ENCODE data around the gene AKT3.

AKT3 gene

DNA sequence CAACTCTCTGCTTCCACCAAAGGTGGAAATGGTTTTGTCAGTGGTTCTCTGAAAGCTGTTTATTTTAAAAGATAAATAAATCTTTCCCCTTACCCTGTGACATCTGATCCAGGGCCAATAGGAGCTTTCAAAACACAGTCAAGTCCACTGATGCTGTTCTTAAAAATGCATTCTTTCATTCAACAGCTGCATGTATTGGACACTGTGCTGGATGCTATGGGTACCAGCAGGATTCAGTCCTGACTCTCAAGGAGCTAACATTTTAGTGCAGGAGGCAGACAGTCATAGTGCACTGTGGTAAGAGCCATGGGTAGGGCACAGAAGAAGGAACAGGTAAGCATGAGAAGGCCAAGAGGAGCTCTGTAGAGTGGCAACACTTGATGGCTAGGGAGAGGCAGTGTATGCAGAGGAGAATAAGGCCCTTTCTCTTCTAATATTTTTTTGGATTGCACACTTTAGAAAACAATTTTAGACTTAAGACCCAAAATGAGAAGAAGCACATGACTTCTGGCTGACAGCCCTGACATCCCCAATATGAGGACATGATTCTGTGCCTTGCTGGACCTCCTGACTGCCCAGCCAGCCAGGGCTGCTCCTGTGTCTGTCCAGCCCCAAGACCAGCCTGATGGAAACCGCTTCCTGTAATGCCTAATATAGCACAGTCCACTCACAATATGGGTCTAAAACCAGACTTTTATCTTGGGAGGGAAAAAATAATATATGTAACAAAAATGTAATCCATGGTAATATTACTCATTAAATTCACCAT is 386.9 kb downstream of the AKT3 start:
- no peak for DNase-seq (ENCODE audit: low read depth, low spot score)

DNA sequence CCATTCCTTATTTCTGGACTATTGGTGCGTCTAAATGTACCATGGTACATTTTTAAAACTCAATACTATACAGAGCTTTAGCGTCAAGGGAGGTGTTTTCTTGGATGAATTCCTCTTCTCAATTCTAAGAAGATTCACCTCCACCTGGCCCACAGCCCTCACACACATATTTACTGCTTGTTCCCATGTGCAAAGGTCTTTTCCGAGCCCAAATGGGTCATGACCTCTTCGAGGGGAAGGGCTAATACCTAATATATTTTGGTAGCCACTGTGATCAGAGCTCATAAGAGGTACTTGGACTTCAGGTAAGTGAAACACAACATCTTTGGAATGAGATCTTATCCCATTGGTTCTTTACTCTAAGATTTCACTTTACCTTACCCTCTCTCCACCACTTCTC is 388.3 kb downstream of the AKT3 start:
- DNase-seq (ENCODE audit: low read depth, low spot score): no peak

DNA sequence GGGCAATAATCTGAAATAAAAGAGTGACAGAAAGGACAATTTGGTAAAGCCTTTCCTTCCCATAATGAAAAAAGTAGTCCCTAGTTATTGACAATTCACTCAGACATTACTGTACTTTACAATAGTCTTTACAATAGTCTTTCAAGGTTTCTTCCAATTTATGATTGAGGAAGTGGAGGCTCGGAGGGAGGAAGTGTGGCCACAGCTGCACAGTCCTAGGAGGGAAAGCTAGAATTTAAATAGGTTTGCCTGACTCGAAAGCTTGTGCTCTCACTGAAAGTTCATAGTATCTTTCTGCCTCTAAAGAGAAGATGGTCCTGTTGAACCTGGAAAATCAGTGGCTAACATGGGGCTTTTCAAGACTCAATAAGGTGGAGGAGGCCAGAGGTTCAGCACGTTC is 391.0 kb downstream of the AKT3 start:
- no peak for DNase-seq (ENCODE audit: low read depth, low spot score)

DNA sequence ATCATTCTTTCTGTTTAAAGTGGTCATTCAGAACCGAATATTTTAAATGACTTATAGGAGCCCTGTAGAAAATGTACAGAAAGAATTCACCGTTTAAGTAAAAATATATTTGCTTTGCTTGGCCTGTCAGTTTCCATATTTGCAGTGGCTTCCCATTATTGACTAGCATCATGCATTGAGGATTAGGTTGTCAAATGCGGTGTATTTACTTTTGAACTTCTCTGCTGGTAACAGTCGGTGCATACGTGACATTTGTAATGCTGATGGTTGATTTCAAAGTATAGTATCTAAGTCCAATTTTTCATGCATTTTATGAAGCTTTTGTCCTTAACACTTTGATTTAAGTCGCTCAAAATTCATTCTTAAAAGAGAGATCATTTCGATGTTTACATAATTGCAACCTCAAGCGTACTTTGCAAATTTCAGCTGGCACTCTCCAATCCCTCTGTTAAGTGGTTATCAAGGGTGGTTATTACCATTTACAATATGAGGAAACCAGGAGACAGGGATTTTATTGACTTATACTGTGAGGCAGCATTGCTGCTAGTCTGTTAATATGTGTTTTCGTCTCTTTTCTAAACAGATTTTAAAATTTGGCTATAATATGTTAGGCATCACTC is 392.6 kb downstream of the AKT3 start:
- DNase-seq (ENCODE audit: low read depth, low spot score): no peak

DNA sequence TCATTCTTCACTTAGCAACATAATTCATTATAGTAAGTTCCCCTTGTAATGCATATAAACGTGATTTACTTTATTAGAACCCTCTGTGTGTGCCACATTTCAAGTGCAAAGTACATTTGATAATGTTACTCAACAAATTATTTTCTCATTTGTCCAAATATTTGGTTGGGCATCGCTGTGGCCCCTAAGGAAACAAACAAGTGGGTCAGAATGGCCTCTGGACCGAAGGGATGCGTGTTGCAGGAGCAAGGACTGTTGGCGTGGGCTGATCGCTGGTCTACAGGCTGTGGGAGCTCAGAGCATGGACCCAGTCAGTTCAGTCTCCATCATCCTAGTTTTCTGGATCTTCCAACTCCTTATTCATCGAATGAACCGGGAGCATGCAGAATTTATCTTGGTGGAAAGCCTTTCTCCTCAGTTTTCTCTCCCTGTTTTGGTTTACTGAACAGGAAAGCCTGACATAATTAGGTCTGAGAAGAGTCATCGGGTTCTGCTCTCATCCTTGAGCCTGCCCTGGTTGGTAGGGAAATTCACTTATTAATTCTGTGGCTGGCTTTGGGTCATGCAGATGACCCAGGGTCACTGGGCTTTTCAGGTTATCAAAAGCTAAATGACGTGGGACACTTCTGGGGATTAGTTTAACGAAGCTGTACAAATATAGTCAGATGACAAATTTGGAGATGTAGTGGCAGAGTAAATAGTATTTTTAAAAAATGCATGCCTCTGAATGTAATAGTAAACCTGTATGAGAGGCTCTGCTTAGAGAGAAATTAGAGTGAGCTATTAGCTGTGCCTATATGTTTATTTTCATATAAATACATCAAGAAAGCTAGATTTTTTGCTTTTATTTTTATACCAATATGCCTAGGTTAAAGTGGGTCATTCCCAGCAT is 394.0 kb downstream of the AKT3 start:
- no peak for DNase-seq (ENCODE audit: low read depth, low spot score)

DNA sequence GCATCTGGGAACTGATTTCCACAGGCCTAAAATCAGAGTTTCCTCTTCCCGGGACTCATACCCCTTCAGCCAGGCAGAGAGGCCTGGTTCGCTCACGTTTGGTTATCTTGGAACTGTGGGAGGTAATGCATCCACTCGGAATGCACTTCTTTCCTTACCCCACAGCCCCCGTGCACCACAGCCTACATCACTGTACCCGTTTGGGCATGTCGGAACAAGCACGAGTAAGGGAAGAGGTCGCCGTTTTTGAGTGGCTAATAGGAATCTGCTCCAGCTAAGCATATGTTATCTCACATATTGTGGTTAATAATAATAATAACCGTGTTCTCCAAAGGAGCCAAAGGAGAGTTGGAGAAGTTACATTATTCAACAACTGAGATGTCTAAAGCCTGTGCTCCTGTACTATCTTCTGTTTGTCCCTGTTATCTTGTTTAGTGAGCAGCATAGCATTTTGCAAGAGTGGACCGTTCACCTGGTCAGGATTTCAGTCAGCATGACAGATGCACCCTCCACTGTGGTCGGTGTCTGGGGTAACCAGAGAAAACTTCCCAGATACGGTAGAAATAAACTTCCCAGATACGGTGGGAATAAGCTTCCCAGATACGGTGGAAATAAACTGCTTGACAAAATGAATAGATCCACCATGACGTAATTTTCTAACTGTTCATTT is 395.6 kb downstream of the AKT3 start:
- DNase-seq (ENCODE audit: low read depth, low spot score): no peak

DNA sequence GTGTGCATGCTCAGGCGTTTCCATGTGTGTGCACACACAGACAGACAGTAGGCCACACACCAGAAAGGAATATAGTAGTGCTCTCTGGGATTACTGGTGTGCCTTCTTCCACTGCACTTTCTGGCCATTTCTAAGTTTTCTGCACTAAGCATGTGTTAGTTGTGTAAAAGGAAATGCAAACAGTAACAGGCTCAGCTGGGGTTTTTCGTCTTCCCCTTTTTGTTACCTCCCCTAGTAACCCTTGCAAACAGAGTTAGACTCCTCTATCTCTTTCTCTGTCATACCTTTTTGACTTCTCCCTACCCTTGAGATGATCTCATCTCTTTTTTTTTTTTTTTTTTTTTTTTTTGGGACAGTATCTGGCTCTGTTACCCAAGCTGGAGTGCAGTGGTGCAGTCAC is 398.0 kb downstream of the AKT3 start:
- DNase-seq (ENCODE audit: low read depth, low spot score): no peak

DNA sequence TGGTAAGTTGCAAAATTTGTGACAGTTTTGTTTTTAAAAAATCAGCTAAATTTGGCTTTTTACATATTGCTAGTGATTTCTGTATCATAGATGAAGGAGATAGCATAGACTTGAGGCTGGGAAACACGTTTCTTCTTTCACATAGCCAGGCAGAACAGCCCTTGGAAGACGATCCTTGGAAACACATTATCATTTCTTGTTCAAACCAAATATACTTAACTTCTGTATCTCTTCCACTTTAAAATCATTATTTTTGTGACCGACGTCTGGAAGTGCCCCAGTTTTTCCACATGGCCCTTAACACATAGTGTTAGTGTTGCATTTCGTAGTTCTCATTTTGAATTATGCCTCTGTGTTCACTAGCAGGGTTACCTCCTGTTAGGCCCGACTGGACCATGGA is 400.7 kb downstream of the AKT3 start:
- DNase-seq (ENCODE audit: low read depth, low spot score): no peak

DNA sequence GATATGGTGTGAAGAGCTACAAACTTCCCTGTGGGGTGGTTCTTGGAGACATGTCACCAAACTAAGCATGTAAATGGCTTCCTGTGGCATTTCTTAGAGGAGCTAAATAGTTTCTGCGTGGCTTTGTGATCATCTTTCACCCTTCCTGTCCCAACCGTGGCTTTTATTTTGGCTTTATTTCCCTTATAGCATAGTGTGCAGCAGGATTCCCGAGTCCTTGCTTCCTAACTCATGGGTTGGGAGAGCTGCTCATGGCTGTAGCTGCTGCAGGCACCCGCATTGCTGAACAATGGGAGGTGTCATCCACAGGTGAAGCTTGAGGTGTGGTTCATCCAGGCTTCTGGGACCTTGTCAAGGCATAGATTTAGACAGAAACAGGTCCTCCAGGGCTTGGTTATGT is 402.2 kb downstream of the AKT3 start:
- no peak for DNase-seq (ENCODE audit: low read depth, low spot score)

DNA sequence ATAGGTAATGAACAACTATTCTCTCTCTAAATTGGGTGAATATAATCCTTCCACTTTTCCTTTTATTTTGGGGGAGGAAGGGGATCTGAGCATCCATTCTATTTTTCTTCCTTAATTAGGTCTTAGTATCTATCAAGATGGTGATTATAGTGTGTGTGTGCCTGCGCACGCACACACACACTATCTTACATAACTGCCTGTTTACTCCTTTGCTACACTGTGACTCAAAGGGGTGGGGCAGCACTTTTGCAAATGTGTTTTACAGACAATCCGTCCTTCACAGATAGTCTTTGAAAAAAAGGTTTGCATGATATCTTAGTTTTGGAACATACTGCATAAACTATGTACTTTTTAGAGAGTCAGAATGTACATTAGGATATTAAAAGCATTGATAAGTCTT is 402.7 kb downstream of the AKT3 start:
- DNase-seq (ENCODE audit: low read depth, low spot score): no peak

DNA sequence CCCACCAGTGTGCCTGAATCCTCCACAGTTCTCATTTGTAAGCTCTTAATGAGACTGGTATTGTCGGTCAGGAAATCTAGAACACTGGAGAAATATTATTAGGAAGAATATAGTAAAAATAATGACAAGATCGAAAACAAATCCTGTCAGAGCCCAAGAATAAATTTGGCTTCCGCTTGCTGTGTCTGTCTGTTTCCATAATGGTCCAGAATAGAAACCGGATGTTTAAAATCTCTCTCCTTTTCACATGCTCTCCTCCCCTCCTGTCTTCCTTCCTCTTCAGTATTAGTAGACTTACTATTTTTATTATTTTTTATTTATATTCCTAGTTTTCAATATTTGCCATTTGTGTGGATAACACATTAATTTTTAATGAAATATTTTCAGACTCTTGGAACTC is 406.5 kb downstream of the AKT3 start:
- no peak for DNase-seq (ENCODE audit: low read depth, low spot score)

DNA sequence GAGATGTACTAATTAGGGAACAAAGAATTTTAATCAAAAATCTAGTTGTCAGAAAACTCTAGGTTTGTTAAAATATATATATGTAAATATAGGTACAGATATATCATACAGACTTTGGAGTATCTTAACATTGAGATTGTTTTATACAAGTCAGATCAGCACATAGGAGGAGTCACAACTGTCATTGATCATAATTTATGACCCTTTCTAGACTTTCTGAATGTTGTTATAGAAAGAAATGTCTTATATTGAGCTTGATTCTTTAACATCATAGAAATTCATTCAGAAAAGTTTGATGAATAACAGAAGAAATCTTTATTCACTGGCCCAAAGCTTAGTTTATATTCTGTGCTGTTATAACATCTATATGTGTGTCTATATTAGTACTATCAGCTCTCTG is 408.4 kb downstream of the AKT3 start:
- DNase-seq (ENCODE audit: low read depth, low spot score): no peak

DNA sequence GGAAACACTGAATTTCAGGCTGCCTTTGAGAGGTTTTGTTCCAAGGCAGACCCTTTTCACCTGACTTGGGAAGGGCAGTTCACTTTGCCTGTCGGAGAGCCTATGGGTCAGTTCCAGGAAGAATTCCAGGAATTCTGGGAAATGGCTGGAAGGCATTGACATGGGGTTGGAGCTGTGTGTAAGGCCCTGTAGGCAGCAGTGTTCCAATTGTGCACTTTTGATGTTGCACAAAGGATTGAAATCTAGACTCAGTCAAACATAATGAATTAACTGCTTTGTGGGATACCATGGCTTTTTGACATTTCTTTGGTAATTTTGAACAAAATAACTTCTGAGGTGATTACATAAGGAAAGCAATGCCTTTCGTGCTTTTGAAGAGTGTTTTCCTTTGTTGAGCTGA is 409.6 kb downstream of the AKT3 start:
- no peak for DNase-seq (ENCODE audit: low read depth, low spot score)

DNA sequence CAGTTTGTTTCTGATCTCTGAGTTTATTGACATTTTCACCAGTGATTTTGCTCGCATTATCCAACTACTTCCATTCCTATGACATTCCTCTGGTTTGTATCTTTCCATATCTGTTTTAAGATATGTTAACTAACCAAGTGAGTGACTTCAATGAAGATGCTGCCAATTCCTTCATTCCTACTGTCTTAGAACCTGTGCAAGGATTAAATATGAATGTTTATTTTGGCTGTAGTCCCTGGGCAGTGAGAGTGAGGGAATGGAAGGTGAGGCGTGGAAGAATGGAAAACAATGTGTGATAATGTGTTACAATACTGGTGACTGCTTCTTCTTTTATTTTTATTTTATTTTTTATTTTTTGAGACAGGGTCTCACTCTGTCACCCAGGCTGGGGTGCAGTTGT is 411.2 kb downstream of the AKT3 start:
- no peak for DNase-seq (ENCODE audit: low read depth, low spot score)
